Stimulated activated CD8-positive, alpha-beta memory T cell treated with anti-CD3 and anti-CD28 coated beads, Interleukin-4, amount 100 ng/mL, for 1 hour (primary cell): ENCODE measurements around the gene JAKMIP2.
"Not testable (repeated sequence)": the region's sequence is repeated elsewhere in the genome, so short reads cannot be mapped to it uniquely, and the experiment has no call there.

Experiments used
- DNase-seq, 2 donors: peaks; one replicate each; pipeline ENCODE4 v3.0.0-alpha.2; 2020; ENCODE audit warnings: low read depth in 2 of 2, low spot score in 1 of 2

The JAKMIP2 gene

DNA sequence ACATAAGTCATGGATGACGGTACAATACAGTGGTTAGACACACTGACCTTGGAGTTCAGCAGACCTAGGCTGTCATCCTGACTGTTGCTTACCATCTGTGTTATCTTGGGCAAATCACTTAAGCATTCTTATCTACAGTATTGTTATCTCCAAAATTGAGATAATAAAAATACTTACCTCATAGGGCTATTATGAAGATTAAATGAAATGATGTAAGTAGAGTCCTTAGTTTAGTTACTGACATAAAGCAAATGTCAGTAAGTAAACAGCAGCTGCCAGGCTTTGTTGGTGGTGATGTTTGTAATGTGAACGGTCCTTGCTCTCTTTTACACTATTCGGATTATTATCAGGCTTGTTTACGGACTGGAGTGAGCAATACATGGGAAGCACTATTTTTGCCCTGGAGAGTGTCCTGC is 165.3 kb downstream of the JAKMIP2 start:
- DNase-seq, result no peak

DNA sequence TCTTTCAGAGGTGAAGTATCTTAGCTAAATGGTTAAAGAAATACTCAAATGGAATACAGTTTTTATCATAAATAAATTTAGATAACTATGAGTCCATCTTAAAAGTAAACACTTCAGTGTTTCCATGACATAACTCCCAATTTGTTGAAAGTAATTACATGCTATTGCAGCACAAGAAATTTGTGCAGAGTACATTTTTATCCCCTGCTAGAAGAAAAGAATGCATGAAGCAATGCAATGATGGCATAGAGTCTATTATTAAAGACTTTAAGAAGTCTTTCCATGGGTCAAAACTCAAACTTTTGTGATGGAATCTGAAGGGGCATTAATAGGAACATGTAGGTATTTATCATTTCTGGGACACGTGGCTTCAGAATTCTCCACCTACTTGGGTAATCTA is 166.1 kb downstream of the JAKMIP2 start:
- no peak for DNase-seq

DNA sequence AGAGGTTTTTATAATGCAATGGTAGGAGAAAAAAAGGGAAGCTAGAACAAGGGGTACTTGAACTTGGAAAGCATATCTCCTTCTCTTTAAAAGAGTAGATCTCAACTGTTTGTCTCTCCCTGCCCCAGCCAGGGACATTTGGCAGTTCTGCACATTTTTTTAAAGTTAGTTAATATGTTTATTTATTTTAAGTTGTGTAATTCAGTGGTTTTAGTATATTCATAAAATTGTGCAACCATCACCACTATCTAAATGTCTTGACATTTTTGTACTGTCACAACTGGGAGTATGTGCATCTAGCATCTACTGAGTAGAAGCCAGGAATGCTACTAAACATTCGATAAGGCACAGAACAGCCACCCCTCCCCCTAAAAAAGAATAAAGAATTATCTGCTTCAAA is 169.2 kb downstream of the JAKMIP2 start:
- no peak for DNase-seq

DNA sequence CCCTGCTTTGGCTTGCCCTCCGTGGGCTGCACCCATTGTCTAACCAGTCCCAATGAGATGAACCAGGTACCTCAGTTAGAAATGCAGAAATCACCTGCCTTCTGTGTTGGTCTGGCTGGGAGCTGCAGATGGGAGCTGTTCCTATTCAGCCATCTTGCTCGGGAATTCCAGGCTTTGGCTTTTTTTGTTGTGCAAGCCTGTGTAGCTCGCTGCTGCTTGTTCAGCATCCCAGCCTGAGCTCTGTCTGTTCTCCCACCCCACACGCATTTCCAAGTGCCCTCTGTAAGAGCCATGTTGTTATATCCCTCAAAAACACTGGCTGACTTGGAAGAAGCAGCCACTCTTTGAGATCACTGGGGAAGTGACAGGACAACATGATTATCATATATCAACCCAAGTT is 171.0 kb downstream of the JAKMIP2 start:
- DNase-seq, result no peak

DNA sequence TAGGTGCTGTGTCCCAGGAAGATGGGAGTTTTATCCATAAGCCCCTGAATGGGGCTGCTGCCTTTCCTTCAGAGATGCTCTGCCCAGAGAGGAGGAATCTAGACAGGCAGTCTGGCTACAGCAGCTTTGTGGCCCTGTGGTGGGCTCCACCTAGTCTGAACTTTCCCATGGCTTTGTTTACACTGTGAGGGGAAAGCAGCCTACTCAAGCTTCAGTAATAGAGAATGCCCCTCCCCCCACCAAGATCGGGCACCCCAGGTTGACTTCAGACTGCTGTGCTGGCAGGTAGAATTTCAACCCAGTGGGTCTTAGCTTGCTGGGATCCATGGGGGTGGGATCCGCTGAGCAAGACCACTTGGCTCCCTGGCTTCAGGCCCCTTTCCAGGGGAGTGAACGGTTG is 171.7 kb downstream of the JAKMIP2 start:
- DNase-seq, result no peak

DNA sequence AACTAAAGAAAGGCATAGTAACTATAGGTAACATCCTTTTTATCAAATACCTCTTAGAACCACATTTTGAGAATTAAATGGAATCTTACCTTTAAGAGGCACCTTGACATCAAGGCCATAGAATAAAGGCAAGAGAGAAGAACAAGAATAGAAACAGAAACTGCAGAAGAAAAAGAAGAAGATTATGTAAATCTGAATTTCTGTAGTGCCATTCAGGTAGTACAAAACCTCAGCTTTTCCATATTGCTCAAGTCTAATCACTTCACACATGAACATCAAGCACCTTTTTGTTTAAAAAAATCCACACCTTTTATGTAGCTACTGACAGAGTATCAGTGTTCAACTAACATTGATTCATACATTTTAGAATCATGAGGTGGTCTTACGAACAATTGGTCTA is 180.9 kb downstream of the JAKMIP2 start:
- DNase-seq, result no peak

DNA sequence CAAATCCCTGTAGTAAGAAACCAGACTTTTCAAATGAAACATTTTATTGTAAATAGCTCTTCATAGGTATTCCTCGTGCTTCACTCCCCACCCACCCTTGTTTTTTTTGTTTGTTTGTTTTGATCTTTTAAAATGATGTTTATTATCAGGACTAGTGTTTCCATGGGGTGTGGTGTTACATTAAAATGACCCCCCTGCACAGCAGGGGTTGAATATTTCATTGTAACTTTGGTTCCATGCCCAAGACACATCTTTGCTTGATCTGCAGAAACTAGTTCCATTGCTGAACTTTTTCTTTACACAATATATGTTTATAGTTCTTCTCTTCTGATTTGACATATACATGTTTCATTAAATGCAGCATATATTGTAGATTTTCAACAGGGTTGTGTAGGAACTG is 191.4 kb downstream of the JAKMIP2 start:
- DNase-seq, result no peak

DNA sequence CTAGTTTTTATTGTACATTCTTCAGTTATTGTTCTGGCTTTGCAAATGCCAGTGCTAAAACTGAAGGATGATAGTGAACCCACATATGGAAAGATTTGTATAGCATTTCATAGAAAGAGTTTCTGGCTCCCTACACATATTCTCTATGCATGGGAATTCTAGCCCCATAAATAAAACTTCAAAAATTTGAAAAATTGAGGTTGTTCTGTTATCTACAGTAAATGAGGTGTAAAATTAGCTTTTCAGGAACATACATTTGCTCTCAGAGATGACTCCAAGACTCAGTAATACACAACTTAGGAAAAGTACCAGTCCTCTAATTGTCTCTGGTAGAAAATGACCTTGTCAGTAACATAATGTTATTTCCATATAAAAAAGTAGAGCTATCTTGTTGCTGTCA is 192.4 kb downstream of the JAKMIP2 start:
- DNase-seq, result no peak

DNA sequence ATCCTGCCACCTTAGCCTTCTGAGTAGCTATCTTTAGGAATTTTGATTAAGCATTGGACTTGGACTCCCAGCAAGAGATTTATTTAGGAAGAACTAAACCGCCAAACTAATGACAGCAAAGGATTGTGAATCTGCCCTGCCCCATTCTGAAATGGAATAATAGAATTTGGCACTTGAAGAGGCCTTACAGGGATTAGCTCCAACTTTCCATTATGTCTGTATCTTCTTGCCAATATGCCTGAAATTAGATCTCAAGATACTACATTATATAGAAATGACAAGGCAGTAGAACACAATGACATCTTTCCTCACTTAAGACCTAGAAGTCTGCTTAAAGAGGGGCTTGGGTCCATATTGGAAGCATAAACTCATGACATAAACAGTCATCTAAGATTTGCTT is 195.7 kb downstream of the JAKMIP2 start:
- DNase-seq, result no peak

DNA sequence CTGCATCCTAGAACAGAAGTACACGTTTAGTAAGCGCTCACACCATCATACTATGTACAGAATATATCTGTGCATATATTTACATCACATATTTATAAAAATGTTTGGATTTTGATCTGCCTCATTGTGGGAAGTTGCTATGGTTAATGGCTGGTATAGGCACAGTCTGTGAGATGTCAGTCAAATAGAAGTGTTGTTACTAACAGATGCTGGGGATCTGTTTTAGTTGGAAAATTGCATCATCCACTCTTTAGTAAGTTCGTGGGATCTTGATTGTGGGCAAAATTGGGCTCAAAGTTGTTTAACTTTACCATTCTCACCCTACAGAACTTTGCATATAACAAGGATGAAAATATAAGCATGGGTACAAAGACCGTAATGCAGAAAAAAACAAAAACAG is 196.3 kb downstream of the JAKMIP2 start:
- no peak for DNase-seq

DNA sequence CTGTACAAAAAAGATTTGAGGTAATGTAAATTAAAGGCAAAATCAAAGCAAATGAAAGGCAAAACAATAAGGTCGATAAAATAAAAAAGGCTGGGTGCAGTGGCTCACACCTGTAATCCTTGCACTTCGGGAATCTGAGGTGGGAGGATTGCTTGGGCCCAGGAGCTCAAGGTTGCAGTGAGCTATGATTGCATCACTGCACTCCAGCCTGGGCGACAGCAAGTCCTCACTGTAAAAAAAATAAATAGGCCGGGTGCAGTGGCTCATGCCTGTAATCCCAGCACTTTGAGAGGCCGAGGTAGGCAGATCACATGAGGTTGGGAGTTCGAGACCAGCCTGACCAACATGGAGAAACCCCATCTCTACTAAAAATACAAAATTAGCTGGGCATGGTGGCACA is 200.3 kb downstream of the JAKMIP2 start:
- not testable (repeated sequence) for DNase-seq

DNA sequence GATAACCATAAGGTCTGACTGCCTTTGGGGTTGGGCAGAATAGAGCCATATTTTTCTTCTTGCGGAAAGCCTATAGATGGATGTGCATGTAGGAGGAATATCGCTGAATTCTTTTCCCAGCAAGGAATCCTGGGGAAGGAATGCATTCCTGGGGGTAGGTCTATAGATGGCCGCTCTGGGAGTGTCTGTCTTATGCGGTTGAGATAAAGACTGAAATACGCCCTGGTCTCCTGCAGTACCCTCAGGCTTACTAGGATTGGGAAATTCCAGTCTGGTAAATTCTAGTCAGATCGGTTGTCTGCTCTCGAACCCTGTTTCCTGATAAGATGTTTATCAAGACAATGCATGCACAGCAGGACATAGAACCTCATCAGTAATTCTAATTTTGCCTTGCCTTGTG is 202.1 kb downstream of the JAKMIP2 start:
- DNase-seq, result not testable (repeated sequence)

DNA sequence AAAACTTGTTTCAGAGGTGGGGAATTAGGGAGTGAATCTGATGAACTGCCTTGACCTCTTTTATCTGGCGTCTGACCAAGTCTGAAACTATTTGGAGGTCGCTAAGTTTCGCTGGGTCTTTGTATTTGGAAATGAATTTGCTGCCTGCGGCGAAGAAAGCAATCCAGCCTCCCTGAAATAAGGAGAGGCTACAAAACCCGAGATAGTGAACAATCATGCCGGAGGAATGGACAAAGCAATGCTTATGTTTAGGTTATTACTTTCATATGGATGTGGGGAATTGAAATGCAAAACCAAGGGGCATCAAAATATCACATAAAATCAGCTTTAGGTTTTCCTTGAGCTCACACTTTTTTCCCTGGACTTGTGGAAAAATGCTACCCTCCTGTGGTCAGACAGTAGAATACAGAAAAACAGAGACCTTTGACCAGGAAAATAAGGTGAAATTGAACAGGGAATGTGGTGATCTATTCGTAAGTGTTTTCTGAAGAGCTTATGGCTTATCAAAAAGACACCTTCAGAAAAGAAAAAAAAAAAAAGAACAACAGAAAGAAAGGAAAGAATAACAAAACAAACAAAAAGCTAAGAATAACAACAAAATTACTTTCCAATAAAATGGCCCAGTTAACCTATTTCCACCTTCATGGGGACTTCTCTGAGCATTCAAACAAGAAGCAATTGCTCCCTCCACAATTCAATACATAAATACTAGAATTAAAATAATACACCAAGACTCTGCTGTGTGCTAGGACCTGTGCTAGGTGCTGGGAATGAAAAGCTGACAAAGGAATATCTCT is 204.1 kb downstream of the JAKMIP2 start:
- DNase-seq, result no peak

DNA sequence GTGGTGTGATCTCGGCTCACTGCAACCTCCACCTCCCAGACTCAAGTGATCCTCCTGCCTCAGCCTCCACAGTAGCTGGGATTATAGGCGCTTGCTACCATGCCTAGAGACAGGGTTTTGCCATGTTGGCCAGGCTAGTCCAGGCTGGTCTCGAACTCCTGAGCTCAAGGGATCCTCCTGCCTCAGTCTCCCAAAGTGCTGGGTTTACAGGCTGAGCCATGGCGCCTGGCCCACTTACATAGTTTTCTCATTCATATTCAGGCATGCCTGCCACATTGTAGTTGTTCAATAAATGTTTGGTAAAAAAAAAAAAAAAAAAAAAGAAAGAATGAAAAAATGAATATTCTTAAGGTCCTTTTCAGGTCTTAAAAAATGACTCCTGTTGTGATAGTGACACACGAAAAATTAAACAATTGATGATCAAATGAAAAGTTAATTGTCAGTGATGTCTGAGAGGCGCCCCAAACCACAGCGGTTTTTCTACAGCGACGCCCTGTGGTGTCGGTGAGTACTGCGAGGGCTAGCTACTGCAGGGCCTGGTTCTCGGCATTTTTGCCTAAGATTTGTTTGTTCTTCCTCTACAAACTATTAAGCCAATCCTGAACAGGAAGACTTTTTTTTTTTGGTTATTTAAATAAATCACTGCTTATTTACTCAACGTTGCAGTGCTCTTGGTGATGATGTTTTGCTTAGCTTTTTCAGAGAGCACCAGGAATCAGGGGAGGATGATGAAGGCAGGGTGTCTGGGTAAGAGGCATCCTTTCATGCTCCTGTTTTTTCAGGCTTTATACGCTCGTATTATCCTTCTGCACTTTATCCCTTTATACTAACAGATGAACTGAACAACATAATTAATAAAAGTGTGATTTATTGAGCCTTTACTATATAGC is 205.6 kb downstream of the JAKMIP2 start:
- DNase-seq, result no peak

DNA sequence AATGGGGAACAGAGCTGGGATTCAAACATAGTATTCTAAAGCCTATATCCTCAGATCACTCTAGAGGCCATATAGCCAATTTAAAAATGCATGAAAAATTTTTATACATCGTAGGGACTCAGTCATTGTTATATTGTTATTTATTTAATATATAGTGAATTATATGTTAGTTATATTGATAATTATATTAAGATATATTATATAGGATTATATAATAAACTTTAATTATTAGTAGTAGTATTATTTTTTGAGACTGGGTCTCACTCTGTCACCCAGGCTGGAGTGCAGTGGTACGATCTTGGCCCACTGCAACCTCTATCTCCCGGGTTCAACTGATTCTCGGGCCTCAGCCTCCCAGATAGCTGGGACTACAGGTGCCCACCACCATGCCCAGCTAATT is 206.9 kb downstream of the JAKMIP2 start:
- no peak for DNase-seq

DNA sequence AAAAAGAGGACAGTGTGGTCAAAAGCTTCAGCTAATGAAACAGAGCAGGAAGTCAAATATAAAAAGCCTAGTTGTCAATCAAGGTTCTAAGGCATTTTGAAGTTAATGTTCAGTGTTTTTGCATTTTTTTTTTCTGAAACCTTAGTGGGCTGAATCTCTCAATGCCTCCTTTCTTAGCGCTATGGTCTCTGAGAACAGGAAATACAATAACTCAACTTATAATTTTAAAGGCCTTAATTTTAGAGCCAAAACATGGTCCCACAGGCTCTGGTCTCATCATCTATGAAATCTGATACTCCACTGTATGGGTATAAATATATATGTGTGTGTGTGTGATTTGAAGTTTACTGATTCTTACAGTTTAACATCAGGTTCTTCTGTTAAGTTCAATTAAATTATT is 209.3 kb downstream of the JAKMIP2 start:
- no peak for DNase-seq

DNA sequence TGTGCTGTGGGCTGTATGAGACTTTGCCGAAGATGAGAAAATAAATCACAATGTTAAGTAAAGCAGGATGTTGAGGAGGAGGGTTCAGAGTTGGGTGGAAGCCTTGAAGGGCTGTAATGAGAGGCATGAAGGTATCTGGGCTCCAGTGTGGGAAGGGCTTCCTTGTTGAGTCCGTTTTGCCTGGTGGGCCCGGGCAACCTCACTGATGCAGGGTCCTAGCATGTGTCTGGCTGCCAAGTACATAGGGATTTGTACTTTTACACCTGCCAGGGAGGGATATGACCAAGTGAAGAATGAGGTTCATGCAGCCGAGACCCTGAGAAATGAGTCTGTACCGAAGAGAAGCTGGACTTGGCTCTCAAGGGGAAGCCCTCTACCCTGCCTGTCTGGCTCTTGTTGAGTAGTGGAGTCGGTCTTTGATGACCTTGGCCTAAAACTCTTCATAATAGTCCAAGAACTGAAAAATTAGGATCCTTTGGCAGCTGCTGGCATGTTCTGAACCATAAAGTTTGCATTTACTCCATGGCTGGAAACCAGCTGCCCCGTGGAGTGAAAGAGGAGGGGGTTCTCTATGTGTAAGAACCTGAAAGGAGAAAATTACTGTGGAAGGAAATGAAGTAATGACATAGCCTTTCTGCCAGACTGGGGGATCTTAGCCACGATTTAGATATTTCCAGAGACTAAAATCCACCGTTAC is 213.7 kb downstream of the JAKMIP2 start:
- DNase-seq, result no peak

DNA sequence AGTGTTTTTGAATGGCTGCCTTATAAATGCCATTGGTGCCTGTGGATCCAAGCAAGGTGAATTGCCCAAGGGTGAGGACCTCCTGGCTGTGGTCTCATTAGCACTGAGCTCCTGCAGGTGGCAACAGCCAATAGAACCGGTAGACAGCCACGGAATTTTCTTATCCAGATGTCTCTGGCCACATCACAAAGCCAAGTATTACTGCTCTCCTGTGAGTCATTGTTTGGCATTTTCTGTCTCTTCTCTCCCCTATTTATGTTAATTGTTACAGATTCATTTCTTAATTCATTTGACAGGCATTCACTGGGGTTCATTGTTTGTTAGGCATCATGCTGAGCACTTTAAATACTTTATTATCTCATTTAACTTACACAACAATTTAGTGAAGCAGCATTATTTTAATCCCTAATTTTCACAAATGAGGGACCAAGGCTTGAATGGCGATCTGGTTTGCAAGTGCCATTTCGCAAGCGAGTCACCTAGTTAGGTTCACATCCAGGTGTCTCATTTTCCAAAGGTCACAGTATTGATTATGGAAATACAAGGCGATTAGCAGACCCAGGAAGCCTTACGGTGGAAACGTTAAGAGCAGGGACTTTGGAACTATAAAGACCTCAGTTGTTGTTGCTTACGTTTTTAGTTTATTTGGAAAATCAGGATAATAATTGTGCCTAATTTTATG is 214.5 kb downstream of the JAKMIP2 start:
- no peak for DNase-seq

DNA sequence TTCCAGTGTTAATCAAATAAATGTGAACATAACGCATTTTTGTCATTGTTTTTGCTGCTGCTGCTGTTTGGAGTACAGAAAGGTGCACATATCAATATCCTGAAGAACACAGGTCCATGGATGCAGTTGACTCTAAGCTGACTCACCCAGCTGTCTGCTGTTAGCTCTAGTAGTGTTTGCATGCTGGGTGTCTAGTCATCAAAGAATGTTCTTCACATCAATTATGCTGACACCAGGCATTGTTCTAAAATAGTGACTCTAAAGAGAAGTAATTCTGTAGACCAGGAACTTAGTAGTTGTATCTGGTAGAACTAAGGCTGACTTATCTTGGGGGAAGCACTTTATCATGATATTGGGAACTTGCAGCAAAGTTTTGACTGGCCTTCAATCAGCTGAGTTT is 217.0 kb downstream of the JAKMIP2 start:
- no peak for DNase-seq

DNA sequence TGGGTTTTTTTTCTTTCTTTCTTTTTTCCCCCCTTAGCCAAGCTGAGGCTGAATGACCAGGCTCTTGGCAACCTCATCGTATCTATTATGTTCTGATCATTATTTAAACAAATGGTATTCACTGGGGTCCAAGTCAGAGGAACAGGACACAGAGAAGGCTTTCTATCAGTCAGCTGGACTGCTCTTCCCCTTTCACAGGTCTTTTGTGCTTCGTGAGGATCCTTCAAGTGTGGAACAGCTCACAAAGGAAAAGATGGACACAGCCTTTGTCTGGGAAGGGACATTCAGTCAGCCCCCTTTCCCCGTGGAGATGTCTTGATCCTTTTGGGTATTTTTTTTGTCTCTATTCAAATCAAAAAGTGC is 218.4 kb downstream of the JAKMIP2 start:
- no peak for DNase-seq

DNA sequence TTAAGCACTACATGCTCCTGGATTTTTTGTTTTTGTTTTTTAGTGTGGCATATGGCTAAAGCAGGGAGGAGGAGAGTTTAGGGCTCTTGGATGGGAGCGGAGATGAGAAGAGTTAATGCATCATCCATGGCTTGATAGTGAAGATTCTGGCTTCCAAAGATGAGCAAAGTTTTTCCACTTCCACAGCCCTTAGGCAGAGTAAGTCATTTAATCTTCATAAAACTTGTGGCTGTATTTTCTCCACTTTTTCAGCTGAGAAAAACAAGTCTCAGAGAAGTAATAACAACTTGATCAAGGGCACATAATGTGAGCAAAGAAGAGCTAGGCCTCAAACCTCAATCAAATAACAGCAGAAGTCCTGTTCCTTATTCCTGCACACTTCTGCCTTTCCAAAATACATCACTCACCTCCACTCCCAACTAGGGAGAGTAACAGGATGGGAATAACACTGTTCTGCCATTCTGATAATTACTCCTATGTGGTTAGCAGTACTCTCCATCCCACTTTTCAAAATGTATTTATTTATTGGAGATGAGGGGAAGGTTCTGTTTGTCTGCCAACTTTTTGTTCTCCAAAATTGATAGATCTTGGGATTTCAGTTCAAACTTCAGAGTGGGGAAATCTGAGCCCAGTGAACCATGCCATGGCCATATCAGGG is 218.9 kb downstream of the JAKMIP2 start:
- DNase-seq, result no peak
